OCI-LY7 (cell line): ENCODE data around the gene PDXDC1.
"Not testable (repeated sequence)": the region's sequence is repeated elsewhere in the genome, so short reads cannot be mapped to it uniquely, and the experiment has no call there.

Source experiments
- EZH2phosphoT487 ChIP-seq: fragments of 200-600 bp; sonication (generic); IDR thresholded peaks from 2 replicates; pipeline ENCODE4 v1.6.1; 2018; ENCODE audit warnings: low read depth, borderline replicate concordance, mild to moderate bottlenecking, mixed run types, antibody characterized with exemption, low read length, moderate library complexity, mixed read lengths
- TF ChIP-seq, protein P1 (sequence below): fragments of 200-600 bp; sonication (generic); conservative IDR thresholded peaks from 2 replicates; pipeline ENCODE4 v1.5.1; 2014; ENCODE audit warnings: mild to moderate bottlenecking, antibody characterized with exemption, low read length, moderate library complexity, mixed read lengths

GRCh38 chr16:15149260-15149659 lies 174.4 kb downstream of the PDXDC1 start:
- TF ChIP-seq, protein P1, sequence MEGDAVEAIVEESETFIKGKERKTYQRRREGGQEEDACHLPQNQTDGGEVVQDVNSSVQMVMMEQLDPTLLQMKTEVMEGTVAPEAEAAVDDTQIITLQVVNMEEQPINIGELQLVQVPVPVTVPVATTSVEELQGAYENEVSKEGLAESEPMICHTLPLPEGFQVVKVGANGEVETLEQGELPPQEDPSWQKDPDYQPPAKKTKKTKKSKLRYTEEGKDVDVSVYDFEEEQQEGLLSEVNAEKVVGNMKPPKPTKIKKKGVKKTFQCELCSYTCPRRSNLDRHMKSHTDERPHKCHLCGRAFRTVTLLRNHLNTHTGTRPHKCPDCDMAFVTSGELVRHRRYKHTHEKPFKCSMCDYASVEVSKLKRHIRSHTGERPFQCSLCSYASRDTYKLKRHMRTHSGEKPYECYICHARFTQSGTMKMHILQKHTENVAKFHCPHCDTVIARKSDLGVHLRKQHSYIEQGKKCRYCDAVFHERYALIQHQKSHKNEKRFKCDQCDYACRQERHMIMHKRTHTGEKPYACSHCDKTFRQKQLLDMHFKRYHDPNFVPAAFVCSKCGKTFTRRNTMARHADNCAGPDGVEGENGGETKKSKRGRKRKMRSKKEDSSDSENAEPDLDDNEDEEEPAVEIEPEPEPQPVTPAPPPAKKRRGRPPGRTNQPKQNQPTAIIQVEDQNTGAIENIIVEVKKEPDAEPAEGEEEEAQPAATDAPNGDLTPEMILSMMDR: not testable (repeated sequence)
- not testable (repeated sequence) for TF ChIP-seq EZH2phosphoT487
